Thoracic aorta (tissue), 2 donors: ENCODE results near the gene QARS1. TPM values are rescaled to one million over a fixed set of nuclear protein-coding genes. Genes with fewer than 3 reads are reported as not detected.

ENCODE experiments used
- ATAC-seq: fragments of 150-250 bp; one replicate; pipeline ENCODE4 v1.8.0; 2017; ENCODE audit warnings: low read depth; ENCODE audit not compliant: insufficient number of reproducible peaks, low FRiP score
- DNase-seq: peaks from one replicate; pipeline ENCODE4 v3.0.0-alpha.2; 2020; ENCODE audit warnings: low spot score
- H3K27ac ChIP-seq, 2 donors: fragments of 200-600 bp; sonication (generic); 1 replicate in 1 of 2; 2 replicates in 1 of 2; pipeline ENCODE4 v1.5.1; 2016; ENCODE audit warnings: mild to moderate bottlenecking in 2 of 2, moderate library complexity in 2 of 2
- H3K27me3 ChIP-seq: fragments of 200-600 bp; sonication (generic); replicated peaks from 2 replicates; pipeline ENCODE4 v1.6.0; 2016; ENCODE audit warnings: mild to moderate bottlenecking; ENCODE audit not compliant: insufficient read depth
- H3K36me3 ChIP-seq: fragments of 200-600 bp; sonication (generic); one replicate; pipeline ENCODE4 v1.5.1; 2016
- H3K4me1 ChIP-seq, 2 donors: fragments of 200-600 bp; sonication (generic); 1 replicate in 1 of 2; 2 replicates in 1 of 2; pipeline versions ENCODE4 v1.5.1 to v1.6.0; 2016; ENCODE audit warnings: low read depth in 2 of 2, mild to moderate bottlenecking in 1 of 2; ENCODE audit not compliant: control insufficient read depth in 1 of 2
- H3K4me3 ChIP-seq: fragments of 200-600 bp; sonication (generic); 2 replicates; pipeline ENCODE4 v1.5.1; 2016; ENCODE audit warnings: mild to moderate bottlenecking
- H3K9me3 ChIP-seq: fragments of 200-600 bp; sonication (generic); 2 replicates; pipeline ENCODE4 v1.5.1; 2016
- CTCF ChIP-seq: fragments of 200-600 bp; sonication (generic); IDR thresholded peaks from one replicate; pipeline ENCODE4 v1.5.1; 2019; ENCODE audit warnings: antibody characterized with exemption
- total RNA-seq, 2 donors: library from RNA; depleted of rRNA; stranded (reverse); fragments of >200 nt; gene quantifications; one replicate each; pipeline versions ENCODE4 v1.1.0 to v1.2.3, GENCODE V29; 2016

The QARS1 gene
- total RNA-seq, 2 donors from 2014 or later: 143 to 179 TPM

- no peak for ATAC-seq
- Histone ChIP-seq H3K4me1 (no peaks in the 10 kb centered on the region), H3K4me3 (no peak overlapping the region), H3K9me3 (no peaks in the 10 kb centered on the region), H3K27me3 (no peaks in the 10 kb centered on the region), H3K36me3 (peaks cover 70% of the 10 kb centered on the region), H3K27ac (no peak overlapping the region)
- TF ChIP-seq CTCF: no peak
- no peak for DNase-seq
These were observed 6.8 kb upstream of the QARS1 start for GRCh38 chr3:49111347-49111746.

- Histone ChIP-seq H3K4me3 (no peak overlapping the region), H3K4me1 (peaks cover 0 to 1% of the 10 kb centered on the region in 2 donors), H3K27me3 (no peaks in the 10 kb centered on the region), H3K27ac (no peak overlapping the region), H3K9me3 (no peaks in the 10 kb centered on the region), H3K36me3 (peaks cover 65% of the 10 kb centered on the region)
- TF ChIP-seq CTCF: no peak
- no peak for DNase-seq
- ATAC-seq: no peak
These were observed 6.2 kb upstream of the QARS1 start for GRCh38 chr3:49110780-49111179.

- peaks cover 41% of the 10 kb centered on the region for H3K36me3 ChIP-seq
- DNase-seq: no peak
These were observed 3.8 kb upstream of the QARS1 start for GRCh38 chr3:49108346-49108745.

GRCh38 chr3:49104052-49104426 is 518 bp downstream of the QARS1 start:
- Histone ChIP-seq H3K9me3 (no peaks in the 10 kb centered on the region), H3K4me3 (peak overlapping the region; percentile 82), H3K27me3 (no peaks in the 10 kb centered on the region), H3K4me1 (peaks cover 14 to 22% of the 10 kb centered on the region in 2 donors), H3K27ac (peak overlapping the region; percentile 56 to 70), H3K36me3 (peaks cover 34% of the 10 kb centered on the region)
- no peak for DNase-seq
- no peak for TF ChIP-seq CTCF
- ATAC-seq: no peak

More at GRCh38 chr3:49108346-49108745, 3.8 kb upstream of the QARS1 start:
- TF ChIP-seq CTCF: no peak
- Histone ChIP-seq H3K4me1 (peaks cover 14 to 18% of the 10 kb centered on the region in 2 donors), H3K27me3 (no peaks in the 10 kb centered on the region), H3K4me3 (no peak overlapping the region), H3K9me3 (no peaks in the 10 kb centered on the region), H3K27ac (no peak overlapping the region)
- ATAC-seq: no peak

- Histone ChIP-seq H3K36me3 (peaks cover 47% of the 10 kb centered on the region), H3K27ac (no peak overlapping the region), H3K4me3 (no peak overlapping the region), H3K9me3 (no peaks in the 10 kb centered on the region), H3K27me3 (no peaks in the 10 kb centered on the region), H3K4me1 (peaks cover 8 to 15% of the 10 kb centered on the region in 2 donors)
- no peak for ATAC-seq
- no peak for DNase-seq
- TF ChIP-seq CTCF: no peak
These were observed 4.4 kb downstream of the QARS1 start for GRCh38 chr3:49100046-49100615.
